KMS-11 (cell line): ENCODE results near the gene ANKRD63.

Source experiments
- H2AFZ ChIP-seq: fragments of 200-600 bp; sonication (generic); 2 replicates; pipeline ENCODE4 v1.6.1; 2016; ENCODE audit warnings: antibody characterized with exemption, mixed run types, low read depth
- H3K27ac ChIP-seq: fragments of 200-600 bp; sonication (generic); 2 replicates; pipeline ENCODE4 v1.6.1; 2016; ENCODE audit warnings: mild to moderate bottlenecking, mixed run types
- H3K27me3 ChIP-seq: fragments of 200-600 bp; sonication (generic); 2 replicates; pipeline ENCODE4 v1.6.1; 2017; ENCODE audit warnings: mild to moderate bottlenecking, low read depth, mixed run types, moderate library complexity; ENCODE audit not compliant: insufficient read depth
- H3K36me3 ChIP-seq: fragments of 200-600 bp; sonication (generic); 2 replicates; pipeline ENCODE4 v1.6.1; 2017; ENCODE audit warnings: mild to moderate bottlenecking, mixed run types; ENCODE audit not compliant: insufficient read depth
- H3K4me1 ChIP-seq: fragments of 200-600 bp; sonication (generic); 2 replicates; pipeline ENCODE4 v1.6.1; 2016; ENCODE audit warnings: mild to moderate bottlenecking, low read depth, mixed run types; ENCODE audit not compliant: poor library complexity, severe bottlenecking
- H3K4me2 ChIP-seq: fragments of 200-600 bp; sonication (generic); 2 replicates; pipeline ENCODE4 v1.7.0; 2016; ENCODE audit warnings: mild to moderate bottlenecking, mixed run types
- H3K4me3 ChIP-seq: fragments of 200-600 bp; sonication (generic); IDR thresholded peaks from 2 replicates; pipeline ENCODE4 v1.6.1; 2017; ENCODE audit warnings: low read depth, low read length, mixed read lengths; ENCODE audit not compliant: insufficient read depth
- H3K79me2 ChIP-seq: fragments of 200-600 bp; sonication (generic); 2 replicates; pipeline ENCODE4 v1.6.1; 2016; ENCODE audit warnings: low read depth, mixed run types; ENCODE audit not compliant: insufficient read depth
- H3K9ac ChIP-seq: fragments of 200-600 bp; sonication (generic); 2 replicates; pipeline ENCODE4 v1.6.1; 2016; ENCODE audit warnings: mild to moderate bottlenecking, mixed run types
- H4K20me1 ChIP-seq: fragments of 200-600 bp; sonication (generic); 2 replicates; pipeline ENCODE4 v1.6.1; 2016; ENCODE audit warnings: mild to moderate bottlenecking, mixed run types; ENCODE audit not compliant: insufficient read depth
- TF ChIP-seq, protein P1 (sequence below): fragments of 200-600 bp; sonication (generic); conservative IDR thresholded peaks from 2 replicates; pipeline ENCODE4 v1.6.1; 2017; ENCODE audit warnings: low read depth, mild to moderate bottlenecking, antibody characterized with exemption, low read length, moderate library complexity, mixed read lengths

ANKRD63 gene

DNA sequence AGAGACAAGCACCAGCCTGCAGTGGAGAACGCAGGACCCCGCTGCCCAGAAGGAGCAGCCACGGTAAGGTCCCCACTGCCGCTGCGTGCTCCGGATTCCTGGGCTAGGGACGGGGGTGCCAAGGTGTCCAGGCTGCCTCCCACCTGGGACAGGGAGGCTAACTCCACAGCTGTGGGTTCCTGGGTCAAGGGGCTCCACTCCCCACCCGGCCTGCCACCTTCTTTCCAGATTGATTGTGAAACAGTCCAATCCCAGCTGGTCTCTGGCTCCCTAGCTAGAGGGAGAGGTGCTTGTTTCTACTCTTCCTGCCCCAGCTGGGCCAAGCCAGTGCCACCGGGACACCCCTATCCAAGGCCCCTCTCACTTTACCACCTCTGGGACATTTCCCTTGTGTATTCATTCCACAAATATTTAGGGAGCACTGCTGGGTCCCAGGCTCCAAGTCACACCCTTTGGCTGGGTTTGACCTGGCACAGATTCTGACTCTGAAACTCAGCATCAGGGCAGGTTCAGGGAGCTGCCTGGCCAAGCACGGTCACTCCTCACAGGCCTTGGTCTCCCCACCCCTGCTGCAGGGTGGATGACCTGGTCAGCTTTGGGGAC, 42.1 kb downstream of the ANKRD63 start:
- Histone ChIP-seq H4K20me1 (no peaks in the 10 kb centered on the region), H3K9ac (no peak overlapping the region), H3K4me3 (no peak overlapping the region), H3K4me2 (no peak overlapping the region), H3K27me3 (no peaks in the 10 kb centered on the region), H2AFZ (no peak overlapping the region), H3K4me1 (no peaks in the 10 kb centered on the region), H3K79me2 (no peaks in the 10 kb centered on the region), H3K27ac (no peak overlapping the region), H3K36me3 (no peaks in the 10 kb centered on the region)
- TF ChIP-seq, protein P1, sequence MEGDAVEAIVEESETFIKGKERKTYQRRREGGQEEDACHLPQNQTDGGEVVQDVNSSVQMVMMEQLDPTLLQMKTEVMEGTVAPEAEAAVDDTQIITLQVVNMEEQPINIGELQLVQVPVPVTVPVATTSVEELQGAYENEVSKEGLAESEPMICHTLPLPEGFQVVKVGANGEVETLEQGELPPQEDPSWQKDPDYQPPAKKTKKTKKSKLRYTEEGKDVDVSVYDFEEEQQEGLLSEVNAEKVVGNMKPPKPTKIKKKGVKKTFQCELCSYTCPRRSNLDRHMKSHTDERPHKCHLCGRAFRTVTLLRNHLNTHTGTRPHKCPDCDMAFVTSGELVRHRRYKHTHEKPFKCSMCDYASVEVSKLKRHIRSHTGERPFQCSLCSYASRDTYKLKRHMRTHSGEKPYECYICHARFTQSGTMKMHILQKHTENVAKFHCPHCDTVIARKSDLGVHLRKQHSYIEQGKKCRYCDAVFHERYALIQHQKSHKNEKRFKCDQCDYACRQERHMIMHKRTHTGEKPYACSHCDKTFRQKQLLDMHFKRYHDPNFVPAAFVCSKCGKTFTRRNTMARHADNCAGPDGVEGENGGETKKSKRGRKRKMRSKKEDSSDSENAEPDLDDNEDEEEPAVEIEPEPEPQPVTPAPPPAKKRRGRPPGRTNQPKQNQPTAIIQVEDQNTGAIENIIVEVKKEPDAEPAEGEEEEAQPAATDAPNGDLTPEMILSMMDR, result no peak

DNA sequence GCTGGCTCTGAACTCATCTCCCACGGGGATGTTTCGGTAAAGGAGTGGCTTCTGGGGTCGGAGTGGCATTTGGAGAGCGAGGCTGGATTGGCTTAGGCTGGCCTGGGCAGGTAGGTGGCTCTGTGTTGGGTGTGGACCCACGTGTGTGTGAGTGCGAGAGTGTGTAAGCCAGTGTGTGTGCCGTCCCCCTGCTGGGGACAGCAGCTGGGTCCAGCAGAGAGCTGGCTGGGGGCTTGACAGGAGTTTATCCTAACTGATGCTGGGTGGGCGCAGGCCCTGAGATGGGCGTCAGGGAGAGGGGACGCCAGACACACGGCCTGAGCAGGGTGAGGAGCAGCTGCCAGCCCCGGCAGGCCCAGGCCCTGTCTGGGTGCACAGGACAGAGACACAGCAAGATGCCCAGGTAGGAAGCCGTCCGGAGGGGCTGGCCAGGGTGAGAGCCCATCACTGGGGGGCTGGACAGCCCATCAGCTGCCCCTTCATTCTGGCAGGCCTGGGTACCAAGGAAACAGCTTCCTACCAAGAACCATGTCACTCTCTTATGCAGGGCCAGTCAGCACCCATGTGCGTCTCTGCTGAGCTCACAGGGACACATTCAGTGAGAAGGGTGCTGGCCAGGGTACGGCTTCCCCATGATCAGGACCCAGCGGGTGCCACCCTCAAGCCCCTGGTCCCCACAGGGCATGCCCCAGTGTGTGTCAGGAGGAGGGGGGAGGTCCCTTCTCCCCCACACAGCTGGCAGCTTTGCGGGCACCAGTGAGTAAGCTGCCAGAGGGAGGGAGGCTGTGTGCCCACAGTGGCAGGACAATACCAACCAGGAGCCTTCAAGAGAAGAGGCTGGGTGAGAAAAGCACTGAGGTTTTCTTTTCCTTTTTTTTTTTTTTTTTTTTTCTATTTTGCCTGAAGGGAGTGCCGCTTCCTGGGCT, 42.9 kb downstream of the ANKRD63 start:
- TF ChIP-seq, protein P1, result no peak
- H4K20me1 ChIP-seq, result no peaks in the 10 kb centered on the region
- peaks cover 3% of the 10 kb centered on the region for H3K4me1 ChIP-seq
- no peak overlapping the region for H3K4me3 ChIP-seq
- no peaks in the 10 kb centered on the region for H3K36me3 ChIP-seq
- H3K9ac ChIP-seq, result no peak overlapping the region
- H3K27me3 ChIP-seq, result no peaks in the 10 kb centered on the region
- H3K4me2 ChIP-seq, result no peak overlapping the region
- no peak overlapping the region for H3K27ac ChIP-seq
- H2AFZ ChIP-seq, result no peak overlapping the region
- H3K79me2 ChIP-seq, result no peaks in the 10 kb centered on the region

DNA sequence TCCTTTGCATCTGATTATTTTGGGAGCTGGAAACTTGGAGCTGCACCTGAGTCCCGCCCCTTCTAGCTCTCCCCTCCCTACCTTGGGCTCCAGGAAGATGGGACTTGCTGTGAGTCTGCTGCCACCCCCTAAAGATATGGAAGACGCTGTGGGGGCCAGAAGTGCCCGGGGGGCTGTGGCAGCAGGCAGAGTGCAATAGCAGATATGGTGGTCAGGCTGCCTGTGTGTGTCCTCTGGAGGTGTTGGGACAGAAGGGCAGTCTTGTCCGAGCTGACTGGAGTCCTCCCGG, 43.5 kb downstream of the ANKRD63 start:
- no peak overlapping the region for H3K4me2 ChIP-seq
- H3K27ac ChIP-seq, result no peak overlapping the region
- no peak overlapping the region for H2AFZ ChIP-seq
- H3K4me3 ChIP-seq, result no peak overlapping the region
- H3K36me3 ChIP-seq, result no peaks in the 10 kb centered on the region
- TF ChIP-seq, protein P1, result no peak
- no peaks in the 10 kb centered on the region for H3K79me2 ChIP-seq
- H4K20me1 ChIP-seq, result no peaks in the 10 kb centered on the region
- H3K9ac ChIP-seq, result no peak overlapping the region
- H3K4me1 ChIP-seq, result peaks cover 9% of the 10 kb centered on the region
- H3K27me3 ChIP-seq, result no peaks in the 10 kb centered on the region

DNA sequence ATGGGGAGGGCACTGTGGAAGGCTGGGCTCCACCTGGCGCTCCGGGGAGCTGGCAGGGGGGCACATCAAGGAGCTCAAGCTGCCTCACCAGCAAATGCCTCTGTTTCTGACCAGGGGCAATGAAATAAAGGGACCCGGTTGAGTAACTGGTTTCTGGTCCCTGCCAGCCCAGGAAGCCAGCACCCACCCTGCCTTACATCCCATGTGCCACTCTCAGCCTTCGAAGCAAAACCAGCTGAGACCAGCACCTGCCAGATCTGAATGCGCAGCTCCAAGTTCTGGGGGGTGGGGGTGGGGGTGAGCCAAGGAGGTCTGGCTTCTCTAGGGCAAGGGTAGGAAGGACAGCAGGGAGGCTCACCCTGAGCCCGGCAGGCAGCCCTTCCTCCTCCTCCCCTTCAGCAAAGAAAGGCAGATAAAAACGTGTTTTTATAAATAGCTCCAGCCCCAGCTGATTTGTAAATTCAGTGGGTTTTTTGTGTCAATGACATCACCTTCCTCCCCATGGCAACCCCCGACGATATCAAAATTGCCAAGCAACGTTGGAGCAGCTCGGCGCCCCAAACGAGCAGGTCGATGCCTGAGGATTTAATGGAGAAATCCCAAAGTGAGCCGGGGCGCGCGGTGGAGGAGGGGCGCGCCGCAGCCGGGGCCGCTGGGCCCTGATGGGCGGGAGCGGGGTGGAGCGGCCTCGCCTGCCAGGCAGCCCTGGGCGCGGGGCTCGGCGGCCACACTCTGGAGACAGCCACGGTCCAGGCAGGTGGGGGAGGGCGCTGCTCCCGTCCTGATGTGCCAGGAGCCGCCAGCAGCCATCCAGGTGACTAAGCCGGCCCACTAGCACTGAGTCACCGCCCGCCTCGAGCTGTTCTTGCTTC, 44.1 kb downstream of the ANKRD63 start, which contains the start of gene PAK6:
Gene PAK6 (plus strand): TSS at position 532 of the 872 bp plus-strand sequence. CDS start 25,723 bp downstream, outside the sequence.
- H3K4me3 ChIP-seq, result no peak within 1 kb of the TSS
- TF ChIP-seq, protein P1, result no peak
- no peaks in the 10 kb centered on the region for H3K27me3 ChIP-seq
- H3K4me1 ChIP-seq, result peaks cover 15% of the 10 kb centered on the region
- no peaks in the 10 kb centered on the region for H3K79me2 ChIP-seq
- no peak within 1 kb of the TSS for H3K4me2 ChIP-seq
- H3K27ac ChIP-seq, result no peak within 1 kb of the TSS
- H3K36me3 ChIP-seq, result no peaks in the 10 kb centered on the region
- H2AFZ ChIP-seq, result no peak within 1 kb of the TSS
- no peaks in the 10 kb centered on the region for H4K20me1 ChIP-seq
- H3K9ac ChIP-seq, result no peak within 1 kb of the TSS
